ENCODE results near the gene TMEM245. TPM values are rescaled to one million over a fixed set of nuclear protein-coding genes. Genes with fewer than 3 reads are reported as not detected.

Gene TMEM245
- total and polyA plus RNA-seq, 2 donors (not counting 3 experiments of a cell fraction or from before 2014, with no cell fraction given) = 44.2 to 48.0 TPM

GRCh38 chr9:109150925-109151545, 31.3 kb upstream of the TMEM245 start:
- FAIRE-seq = no peak
- intact Hi-C loops (cut with micrococcal nuclease) (no loop called here), dilution Hi-C loops (cut with MboI; ENCODE audit: extremely low pct_ligation_motif_present, low sequenced_read_pairs) (no loop called here)
- H4K20me1 ChIP-seq (replicated peaks; ENCODE audit: control insufficient read depth, extremely low read depth, insufficient read depth, low read length) = no peaks in the 10 kb centered on the region
- H3K36me3 ChIP-seq (ENCODE audit: control insufficient read depth in 2 of 2, extremely low read depth in 1 of 2, insufficient read depth in 2 of 2, low read length in 2 of 2) = no peaks in the 10 kb centered on the region
- ChIA-PET CTCF (no interaction called here), POLR2A (no interaction called here)
- no peak for DNase-seq (ENCODE audit: low read depth, low spot score)
- no peaks in the 10 kb centered on the region for H3K4me1 ChIP-seq (ENCODE audit: control insufficient read depth, extremely low read depth, insufficient read depth, low read length)
- H2AFZ ChIP-seq (ENCODE audit: low read depth, low read length) = no peak overlapping the region
- no peak overlapping the region for H3K4me3 ChIP-seq (replicated peaks in 1 of 3; ENCODE audit: insufficient read depth in 1 of 3, low read depth in 1 of 3, low read length in 3 of 3)
- no peaks in the 10 kb centered on the region for H3K79me2 ChIP-seq (ENCODE audit: control insufficient read depth, insufficient read depth, low read length)
- no peak overlapping the region for H3K4me2 ChIP-seq (ENCODE audit: insufficient read depth, low read length)
- H3K27me3 ChIP-seq (ENCODE audit: control insufficient read depth in 2 of 2, insufficient read depth in 2 of 2, low read length in 2 of 2) = peaks cover 6 to 15% of the 10 kb centered on the region in 2 experiments
- TF ChIP-seq FOS (IDR thresholded peaks at IDR 0.05; ENCODE audit: borderline replicate concordance, insufficient read depth, low read length) (no peak), POLR2AphosphoS5 (IDR thresholded peaks at IDR 0.05; ENCODE audit: insufficient read depth, low read depth, low read length) (no peak), POLR2A (IDR thresholded peaks at IDR 0.05; ENCODE audit: low read depth, low read length) (no peak), EZH2 (IDR thresholded peaks at IDR 0.05; ENCODE audit: borderline replicate concordance, low read depth, low read length, severe bottlenecking) (no peak), CTCF (IDR thresholded peaks at IDR 0.05; ENCODE audit: extremely low read depth in 1 of 2, insufficient read depth in 1 of 2, low read depth in 1 of 2, low read length in 2 of 2) (no peak), MAX (IDR thresholded peaks at IDR 0.05; ENCODE audit: insufficient read depth, insufficient read length) (no peak), JUN (IDR thresholded peaks at IDR 0.05; ENCODE audit: borderline replicate concordance, insufficient read depth, insufficient read length, low read depth) (no peak), GATA2 (IDR thresholded peaks at IDR 0.05; ENCODE audit: insufficient read depth, insufficient read length, low read depth, low read length) (no peak), MYC (IDR thresholded peaks at IDR 0.05; ENCODE audit: low read depth, low read length) (no peak)
- BruUV-seq (replicated peaks) = no TSS peak
- no peak overlapping the region for H3K9ac ChIP-seq (replicated peaks; ENCODE audit: extremely low read depth, insufficient read depth, low read length)
- no peak overlapping the region for H3K27ac ChIP-seq (ENCODE audit: insufficient read depth, low read depth, low read length)
- H3K9me1 ChIP-seq (replicated peaks; ENCODE audit: control insufficient read depth, extremely low read depth, insufficient read depth, low read length) = no peaks in the 10 kb centered on the region
- no peaks in the 10 kb centered on the region for H3K9me3 ChIP-seq (replicated peaks; ENCODE audit: control insufficient read depth, insufficient read depth, low read length)
